Measurements from ENCODE around the gene EML4. TPM values are rescaled to one million over a fixed set of nuclear protein-coding genes. Genes with fewer than 3 reads are reported as not detected.

Gene EML4
- total RNA-seq, 1 donor from 2014 or later: 32.9 TPM

GRCh38 chr2:42324244-42324643 is 155.1 kb downstream of the EML4 start:
- H3K9me3 ChIP-seq (ENCODE audit: control insufficient read depth in 3 of 3, low read length in 3 of 3): no peaks in the 10 kb centered on the region
- H3K9ac ChIP-seq (ENCODE audit: low read depth in 1 of 3, low read length in 3 of 3): no peak overlapping the region
- H3K27me3 ChIP-seq (ENCODE audit: control insufficient read depth in 3 of 3, insufficient read depth in 3 of 3, low read length in 3 of 3): no peaks in the 10 kb centered on the region
- no peak overlapping the region for H3K4me3 ChIP-seq (ENCODE audit: low read length in 3 of 3)
- H3K4me1 ChIP-seq (ENCODE audit: control insufficient read depth in 3 of 3, insufficient read depth in 3 of 3, low read length in 3 of 3): no peaks in the 10 kb centered on the region
- peaks cover 0 to 2% (median 0%) of the 10 kb centered on the region in 3 donors for H3K36me3 ChIP-seq (ENCODE audit: control insufficient read depth in 3 of 3, insufficient read depth in 3 of 3, low read length in 3 of 3)
- H3K27ac ChIP-seq (ENCODE audit: low read depth, low read length): no peak overlapping the region

DNA sequence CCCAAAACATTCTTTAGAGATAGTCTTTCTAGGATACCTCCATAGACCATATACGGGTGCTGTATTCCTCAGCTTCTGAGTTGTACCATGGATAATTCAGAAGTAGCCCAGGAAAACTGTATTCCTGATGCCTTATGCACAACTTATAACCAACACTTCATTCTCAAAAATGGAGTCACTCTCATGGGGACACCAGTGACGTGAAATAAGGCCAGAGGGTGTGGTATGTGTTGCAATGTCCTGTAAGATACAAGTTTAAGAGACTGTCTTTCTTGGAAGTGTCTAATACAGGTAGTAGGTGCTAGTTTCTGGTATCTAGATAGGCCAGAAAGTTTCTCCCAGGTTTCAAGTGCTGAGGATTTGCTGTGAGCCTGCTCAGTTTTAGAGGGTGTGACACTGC is 155.8 kb downstream of the EML4 start:
- no peak overlapping the region for H3K27ac ChIP-seq (ENCODE audit: low read depth, low read length)
- H3K4me1 ChIP-seq (ENCODE audit: control insufficient read depth in 3 of 3, insufficient read depth in 3 of 3, low read length in 3 of 3): no peaks in the 10 kb centered on the region
- no peak overlapping the region for H3K4me3 ChIP-seq (ENCODE audit: low read length in 3 of 3)
- H3K9ac ChIP-seq (ENCODE audit: low read depth in 1 of 3, low read length in 3 of 3): no peak overlapping the region
- no peaks in the 10 kb centered on the region for H3K9me3 ChIP-seq (ENCODE audit: control insufficient read depth in 3 of 3, low read length in 3 of 3)
- H3K36me3 ChIP-seq (ENCODE audit: control insufficient read depth in 3 of 3, insufficient read depth in 3 of 3, low read length in 3 of 3): peaks cover 2 to 7% (median 4%) of the 10 kb centered on the region in 3 donors
- no peaks in the 10 kb centered on the region for H3K27me3 ChIP-seq (ENCODE audit: control insufficient read depth in 3 of 3, insufficient read depth in 3 of 3, low read length in 3 of 3)

GRCh38 chr2:42325609-42326008 is 156.5 kb downstream of the EML4 start:
- Histone ChIP-seq H3K36me3 (ENCODE audit: control insufficient read depth in 3 of 3, insufficient read depth in 3 of 3, low read length in 3 of 3) (peaks cover 5 to 8% (median 5%) of the 10 kb centered on the region in 3 donors), H3K9me3 (ENCODE audit: control insufficient read depth in 3 of 3, low read length in 3 of 3) (no peaks in the 10 kb centered on the region), H3K4me3 (ENCODE audit: low read length in 3 of 3) (no peak overlapping the region), H3K9ac (ENCODE audit: low read depth in 1 of 3, low read length in 3 of 3) (no peak overlapping the region), H3K4me1 (ENCODE audit: control insufficient read depth in 3 of 3, insufficient read depth in 3 of 3, low read length in 3 of 3) (no peaks in the 10 kb centered on the region), H3K27me3 (ENCODE audit: control insufficient read depth in 3 of 3, insufficient read depth in 3 of 3, low read length in 3 of 3) (no peaks in the 10 kb centered on the region), H3K27ac (ENCODE audit: low read depth, low read length) (no peak overlapping the region)

DNA sequence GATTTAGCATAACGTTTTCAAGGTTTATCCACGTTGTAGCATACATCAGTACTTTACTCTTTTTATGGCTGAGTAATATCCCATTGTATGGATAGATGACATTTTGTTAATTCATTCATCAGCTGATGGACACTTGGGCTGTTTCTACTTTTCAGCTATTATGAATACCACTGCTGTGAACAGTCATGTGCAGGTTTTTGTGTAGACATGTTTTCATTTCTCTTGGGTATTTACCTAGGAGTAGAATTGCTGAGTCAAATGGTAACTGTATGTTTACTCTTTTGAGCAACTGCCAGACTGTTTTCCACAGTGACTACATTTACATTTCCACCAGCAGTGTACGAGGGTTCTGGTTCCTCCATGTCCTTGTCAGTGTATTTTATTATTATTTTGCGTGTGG is 158.0 kb downstream of the EML4 start:
- H3K36me3 ChIP-seq (ENCODE audit: control insufficient read depth in 3 of 3, insufficient read depth in 3 of 3, low read length in 3 of 3): peaks cover 5 to 12% (median 8%) of the 10 kb centered on the region in 3 donors
- H3K9ac ChIP-seq (ENCODE audit: low read depth in 1 of 3, low read length in 3 of 3): no peak overlapping the region
- no peaks in the 10 kb centered on the region for H3K9me3 ChIP-seq (ENCODE audit: control insufficient read depth in 3 of 3, low read length in 3 of 3)
- H3K27me3 ChIP-seq (ENCODE audit: control insufficient read depth in 3 of 3, insufficient read depth in 3 of 3, low read length in 3 of 3): no peaks in the 10 kb centered on the region
- H3K27ac ChIP-seq (ENCODE audit: low read depth, low read length): no peak overlapping the region
- H3K4me1 ChIP-seq (ENCODE audit: control insufficient read depth in 3 of 3, insufficient read depth in 3 of 3, low read length in 3 of 3): no peaks in the 10 kb centered on the region
- no peak overlapping the region for H3K4me3 ChIP-seq (ENCODE audit: low read length in 3 of 3)

- Histone ChIP-seq H3K36me3 (ENCODE audit: control insufficient read depth in 3 of 3, insufficient read depth in 3 of 3, low read length in 3 of 3) (peaks cover 11 to 17% (median 17%) of the 10 kb centered on the region in 3 donors), H3K27me3 (ENCODE audit: control insufficient read depth in 3 of 3, insufficient read depth in 3 of 3, low read length in 3 of 3) (no peaks in the 10 kb centered on the region), H3K27ac (ENCODE audit: low read depth, low read length) (no peak overlapping the region), H3K9me3 (ENCODE audit: control insufficient read depth in 3 of 3, low read length in 3 of 3) (no peaks in the 10 kb centered on the region), H3K4me3 (ENCODE audit: low read length in 3 of 3) (no peak overlapping the region), H3K4me1 (ENCODE audit: control insufficient read depth in 3 of 3, insufficient read depth in 3 of 3, low read length in 3 of 3) (no peaks in the 10 kb centered on the region), H3K9ac (ENCODE audit: low read depth in 1 of 3, low read length in 3 of 3) (no peak overlapping the region)
These were observed 159.1 kb downstream of the EML4 start for GRCh38 chr2:42328148-42328833.

- no peaks in the 10 kb centered on the region for H3K9me3 ChIP-seq (ENCODE audit: control insufficient read depth in 3 of 3, low read length in 3 of 3)
- H3K36me3 ChIP-seq (ENCODE audit: control insufficient read depth in 3 of 3, insufficient read depth in 3 of 3, low read length in 3 of 3): peaks cover 11 to 22% (median 21%) of the 10 kb centered on the region in 3 donors
- no peak overlapping the region for H3K9ac ChIP-seq (ENCODE audit: low read depth in 1 of 3, low read length in 3 of 3)
- no peak overlapping the region for H3K4me3 ChIP-seq (ENCODE audit: low read length in 3 of 3)
- H3K27ac ChIP-seq (ENCODE audit: low read depth, low read length): no peak overlapping the region
- H3K27me3 ChIP-seq (ENCODE audit: control insufficient read depth in 3 of 3, insufficient read depth in 3 of 3, low read length in 3 of 3): no peaks in the 10 kb centered on the region
- no peaks in the 10 kb centered on the region for H3K4me1 ChIP-seq (ENCODE audit: control insufficient read depth in 3 of 3, insufficient read depth in 3 of 3, low read length in 3 of 3)
These were observed 159.8 kb downstream of the EML4 start for GRCh38 chr2:42328923-42329322.

DNA sequence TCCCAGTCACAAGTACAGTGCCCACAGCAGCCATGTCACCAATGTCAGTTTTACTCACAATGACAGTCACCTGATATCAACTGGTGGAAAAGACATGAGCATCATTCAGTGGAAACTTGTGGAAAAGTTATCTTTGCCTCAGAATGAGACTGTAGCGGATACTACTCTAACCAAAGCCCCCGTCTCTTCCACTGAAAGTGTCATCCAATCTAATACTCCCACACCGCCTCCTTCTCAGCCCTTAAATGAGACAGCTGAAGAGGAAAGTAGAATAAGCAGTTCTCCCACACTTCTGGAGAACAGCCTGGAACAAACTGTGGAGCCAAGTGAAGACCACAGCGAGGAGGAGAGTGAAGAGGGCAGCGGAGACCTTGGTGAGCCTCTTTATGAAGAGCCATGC is 160.6 kb downstream of the EML4 start:
- peaks cover 11 to 23% (median 21%) of the 10 kb centered on the region in 3 donors for H3K36me3 ChIP-seq (ENCODE audit: control insufficient read depth in 3 of 3, insufficient read depth in 3 of 3, low read length in 3 of 3)
- no peaks in the 10 kb centered on the region for H3K9me3 ChIP-seq (ENCODE audit: control insufficient read depth in 3 of 3, low read length in 3 of 3)
- H3K9ac ChIP-seq (ENCODE audit: low read depth in 1 of 3, low read length in 3 of 3): no peak overlapping the region
- no peaks in the 10 kb centered on the region for H3K4me1 ChIP-seq (ENCODE audit: control insufficient read depth in 3 of 3, insufficient read depth in 3 of 3, low read length in 3 of 3)
- H3K4me3 ChIP-seq (ENCODE audit: low read length in 3 of 3): no peak overlapping the region
- H3K27ac ChIP-seq (ENCODE audit: low read depth, low read length): no peak overlapping the region
- H3K27me3 ChIP-seq (ENCODE audit: control insufficient read depth in 3 of 3, insufficient read depth in 3 of 3, low read length in 3 of 3): no peaks in the 10 kb centered on the region

GRCh38 chr2:42331569-42332284 is 162.6 kb downstream of the EML4 start:
- H3K27ac ChIP-seq (ENCODE audit: low read depth, low read length): no peak overlapping the region
- no peak overlapping the region for H3K9ac ChIP-seq (ENCODE audit: low read depth in 1 of 3, low read length in 3 of 3)
- peaks cover 14 to 27% (median 21%) of the 10 kb centered on the region in 3 donors for H3K36me3 ChIP-seq (ENCODE audit: control insufficient read depth in 3 of 3, insufficient read depth in 3 of 3, low read length in 3 of 3)
- no peaks in the 10 kb centered on the region for H3K4me1 ChIP-seq (ENCODE audit: control insufficient read depth in 3 of 3, insufficient read depth in 3 of 3, low read length in 3 of 3)
- H3K27me3 ChIP-seq (ENCODE audit: control insufficient read depth in 3 of 3, insufficient read depth in 3 of 3, low read length in 3 of 3): no peaks in the 10 kb centered on the region
- H3K4me3 ChIP-seq (ENCODE audit: low read length in 3 of 3): no peak overlapping the region
- no peaks in the 10 kb centered on the region for H3K9me3 ChIP-seq (ENCODE audit: control insufficient read depth in 3 of 3, low read length in 3 of 3)

DNA sequence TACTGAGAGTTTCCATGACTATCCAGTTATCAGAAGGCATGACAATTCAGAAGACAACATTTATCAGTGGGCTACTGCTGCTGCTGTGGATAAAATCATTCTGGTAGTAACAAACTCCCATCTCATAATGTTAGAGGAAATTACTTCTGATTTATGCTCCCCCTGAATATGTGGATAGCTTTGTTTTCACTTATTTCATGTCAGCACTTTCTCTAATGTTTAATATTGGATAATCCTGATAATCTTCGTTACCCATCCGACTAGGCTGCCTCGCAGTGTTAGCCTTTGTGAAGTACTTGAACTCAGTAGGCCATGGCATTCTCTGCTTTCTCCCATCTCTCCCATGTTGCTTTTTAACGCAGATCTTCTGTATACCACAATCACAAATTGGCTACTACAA is 163.4 kb downstream of the EML4 start:
- Histone ChIP-seq H3K9me3 (ENCODE audit: control insufficient read depth in 3 of 3, low read length in 3 of 3) (no peaks in the 10 kb centered on the region), H3K9ac (ENCODE audit: low read depth in 1 of 3, low read length in 3 of 3) (no peak overlapping the region), H3K36me3 (ENCODE audit: control insufficient read depth in 3 of 3, insufficient read depth in 3 of 3, low read length in 3 of 3) (peaks cover 14 to 31% (median 21%) of the 10 kb centered on the region in 3 donors), H3K27me3 (ENCODE audit: control insufficient read depth in 3 of 3, insufficient read depth in 3 of 3, low read length in 3 of 3) (no peaks in the 10 kb centered on the region), H3K4me1 (ENCODE audit: control insufficient read depth in 3 of 3, insufficient read depth in 3 of 3, low read length in 3 of 3) (no peaks in the 10 kb centered on the region), H3K4me3 (ENCODE audit: low read length in 3 of 3) (no peak overlapping the region), H3K27ac (ENCODE audit: low read depth, low read length) (no peak overlapping the region)

DNA sequence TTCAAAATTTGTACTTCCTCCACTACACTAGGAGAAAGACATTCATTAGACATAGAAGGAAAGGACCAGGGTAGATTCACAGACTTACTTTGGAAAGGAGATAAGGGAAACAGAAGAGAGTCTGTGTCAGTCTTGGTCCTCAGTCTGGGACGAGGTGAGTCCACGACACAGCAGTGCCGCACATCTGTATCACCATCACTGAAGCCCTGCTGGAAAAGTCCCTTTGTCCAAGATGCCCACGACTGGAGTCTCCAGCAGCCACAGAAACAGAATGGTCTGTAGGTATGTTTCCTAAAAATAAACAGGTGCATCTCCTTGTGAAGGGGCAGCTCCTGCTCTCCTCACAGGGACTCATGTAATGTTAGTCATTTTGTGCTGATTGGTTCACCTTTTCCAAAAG is 164.4 kb downstream of the EML4 start:
- H3K36me3 ChIP-seq (ENCODE audit: control insufficient read depth in 3 of 3, insufficient read depth in 3 of 3, low read length in 3 of 3): peaks cover 16 to 36% (median 27%) of the 10 kb centered on the region in 3 donors
- H3K4me3 ChIP-seq (ENCODE audit: low read length in 3 of 3): no peak overlapping the region
- no peak overlapping the region for H3K27ac ChIP-seq (ENCODE audit: low read depth, low read length)
- H3K27me3 ChIP-seq (ENCODE audit: control insufficient read depth in 3 of 3, insufficient read depth in 3 of 3, low read length in 3 of 3): no peaks in the 10 kb centered on the region
- no peaks in the 10 kb centered on the region for H3K4me1 ChIP-seq (ENCODE audit: control insufficient read depth in 3 of 3, insufficient read depth in 3 of 3, low read length in 3 of 3)
- no peak overlapping the region for H3K9ac ChIP-seq (ENCODE audit: low read depth in 1 of 3, low read length in 3 of 3)
- H3K9me3 ChIP-seq (ENCODE audit: control insufficient read depth in 3 of 3, low read length in 3 of 3): no peaks in the 10 kb centered on the region
